GM20000 (cell line): Measurements from ENCODE around the gene TMEM26.

Source experiments
- DNase-seq: peaks from one replicate; pipeline ENCODE4 v3.0.0; 2012; ENCODE audit warnings: low spot score
- CTCF ChIP-seq: IDR thresholded peaks from 2 replicates; pipeline ENCODE4 v1.5.1; 2012; ENCODE audit warnings: mild to moderate bottlenecking, control low read depth; ENCODE audit errors: extremely low read depth, missing control alignments

TMEM26 gene

GRCh38 chr10:61410353-61411070 lies 42.7 kb downstream of the TMEM26 start:
- no peak for DNase-seq
- TF ChIP-seq CTCF, result no peak

- no peak for DNase-seq
- no peak for TF ChIP-seq CTCF
Measured at GRCh38 chr10:61409157-61409556, 44.0 kb downstream of the TMEM26 start.

GRCh38 chr10:61408105-61408504 lies 45.1 kb downstream of the TMEM26 start:
- TF ChIP-seq CTCF, result no peak
- no peak for DNase-seq

- no peak for DNase-seq
- no peak for TF ChIP-seq CTCF
Measured at GRCh38 chr10:61406736-61407135, 46.4 kb downstream of the TMEM26 start.

GRCh38 chr10:61406242-61406641 lies 46.9 kb downstream of the TMEM26 start:
- no peak for DNase-seq
- TF ChIP-seq CTCF, result no peak

- TF ChIP-seq CTCF, result no peak
- DNase-seq, result no peak
Measured at GRCh38 chr10:61404751-61405150, 48.4 kb downstream of the TMEM26 start.

- DNase-seq, result no peak
Measured at GRCh38 chr10:61400524-61400923, 52.7 kb downstream of the TMEM26 start.

More at GRCh38 chr10:61400524-61400923, 52.7 kb downstream of the TMEM26 start:
- TF ChIP-seq CTCF, result no peak
